Measurements from ENCODE around the gene STYK1. TPM values are rescaled to one million over a fixed set of nuclear protein-coding genes. Genes with fewer than 3 reads are reported as not detected.

Gene STYK1
- total and polyA plus RNA-seq, 4 experiments from 2014 or later: not detected

- Mint-ChIP-seq H3K36me3 (no peaks in the 10 kb centered on the region), H3K9me3 (peaks cover 0 to 4% (median 0%) of the 10 kb centered on the region in 8 donors), H3K4me3 (no peak overlapping the region), H3K27me3 (peaks cover 27 to 41% of the 10 kb centered on the region in 2 donors), H3K4me1 (peaks cover 17 to 27% (median 22%) of the 10 kb centered on the region in 4 donors), H3K27ac (peak overlapping the region in 1 of 7 donors; percentile 36)
- H3K27me3 ChIP-seq (ENCODE audit: insufficient read depth, low read length): peaks cover 18% of the 10 kb centered on the region
- DNase-seq: no peak
- CTCF ChIA-PET (ENCODE audit: partially characterized antibody): no interaction called here
- no peaks in the 10 kb centered on the region for H3K36me3 ChIP-seq (ENCODE audit: insufficient read depth, low read length)
- no peak overlapping the region for H3K27ac ChIP-seq (ENCODE audit: low read depth, low read length)
- no peak overlapping the region for H3K4me3 ChIP-seq (ENCODE audit: low read length in 2 of 2)
- H3K4me1 ChIP-seq (ENCODE audit: insufficient read depth, low read length): peaks cover 26% of the 10 kb centered on the region
- H3K9me3 ChIP-seq (ENCODE audit: control insufficient read depth in 1 of 2, low read length in 2 of 2): no peaks in the 10 kb centered on the region
- intact Hi-C loops (cut with micrococcal nuclease): no loop called here
- POLR2A ChIA-PET (ENCODE audit: partially characterized antibody): no interaction called here
These were observed 44.5 kb upstream of the STYK1 start for GRCh38 chr12:10718279-10718821.

GRCh38 chr12:10717410-10717809, 43.6 kb upstream of the STYK1 start:
- H3K27ac ChIP-seq (ENCODE audit: low read depth, low read length): no peak overlapping the region
- ChIA-PET CTCF (ENCODE audit: partially characterized antibody) (interaction anchor here (1.1 kb wide), 1 partner anchor 33 kb away, joined by 3 read pairs; no protein-coding TSS in a partner anchor), POLR2A (ENCODE audit: partially characterized antibody) (no interaction called here)
- intact Hi-C loops (cut with micrococcal nuclease): no loop called here
- H3K4me3 ChIP-seq (ENCODE audit: low read length in 2 of 2): no peak overlapping the region
- H3K36me3 Mint-ChIP-seq: no peaks in the 10 kb centered on the region
- no peak overlapping the region for H3K27ac Mint-ChIP-seq
- H3K4me3 Mint-ChIP-seq: no peak overlapping the region
- no peaks in the 10 kb centered on the region for H3K36me3 ChIP-seq (ENCODE audit: insufficient read depth, low read length)
- H3K4me1 Mint-ChIP-seq: peaks cover 17 to 25% (median 21%) of the 10 kb centered on the region in 4 donors
- no peak for DNase-seq
- H3K27me3 ChIP-seq (ENCODE audit: insufficient read depth, low read length): peaks cover 18% of the 10 kb centered on the region
- no peaks in the 10 kb centered on the region for H3K9me3 ChIP-seq (ENCODE audit: control insufficient read depth in 1 of 2, low read length in 2 of 2)
- peaks cover 26 to 44% of the 10 kb centered on the region in 2 donors for H3K27me3 Mint-ChIP-seq
- peaks cover 25% of the 10 kb centered on the region for H3K4me1 ChIP-seq (ENCODE audit: insufficient read depth, low read length)
- H3K9me3 Mint-ChIP-seq: peaks cover 0 to 4% (median 0%) of the 10 kb centered on the region in 8 donors

DNA sequence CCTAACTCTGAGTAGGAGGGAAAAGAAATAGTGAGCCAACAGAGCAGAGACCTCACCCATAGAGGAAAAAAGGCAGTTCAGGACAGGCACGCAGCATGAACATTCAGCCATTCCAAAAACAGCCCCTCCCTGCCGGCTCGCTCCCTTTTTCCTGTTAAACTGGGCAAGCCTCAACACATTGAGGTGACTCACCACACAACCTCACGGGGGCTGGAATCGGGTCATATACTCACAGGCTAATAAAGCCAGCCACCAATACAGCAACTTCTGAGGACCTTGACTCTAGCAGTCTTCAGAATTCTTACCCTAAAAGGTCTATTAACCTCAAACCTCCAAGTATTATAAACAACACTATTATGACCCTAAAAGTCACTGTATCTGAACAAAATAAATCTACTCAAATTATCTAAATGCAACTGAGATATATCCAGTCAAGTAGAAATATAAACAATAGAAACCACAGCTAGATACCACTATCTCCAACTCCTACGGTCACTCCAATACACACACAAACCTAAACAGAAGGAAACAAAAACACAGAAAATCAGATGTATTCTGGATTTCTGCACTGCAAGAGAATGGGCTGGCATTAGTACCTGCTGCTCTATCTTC, 43.0 kb upstream of the STYK1 start:
- no peak overlapping the region for H3K27ac ChIP-seq (ENCODE audit: low read depth, low read length)
- DNase-seq: no peak
- H3K36me3 ChIP-seq (ENCODE audit: insufficient read depth, low read length): no peaks in the 10 kb centered on the region
- H3K4me1 ChIP-seq (ENCODE audit: insufficient read depth, low read length): peaks cover 19% of the 10 kb centered on the region
- Mint-ChIP-seq H3K9me3 (peaks cover 0 to 3% (median 0%) of the 10 kb centered on the region in 8 donors), H3K36me3 (no peaks in the 10 kb centered on the region), H3K4me3 (no peak overlapping the region), H3K27ac (no peak overlapping the region), H3K27me3 (peaks cover 20 to 39% of the 10 kb centered on the region in 2 donors), H3K4me1 (peaks cover 12 to 19% (median 15%) of the 10 kb centered on the region in 4 donors)
- POLR2A ChIA-PET (ENCODE audit: partially characterized antibody): no interaction called here
- H3K27me3 ChIP-seq (ENCODE audit: insufficient read depth, low read length): peaks cover 12% of the 10 kb centered on the region
- CTCF ChIA-PET (ENCODE audit: partially characterized antibody): interaction anchor here (1.1 kb wide), 1 partner anchor 33 kb away, joined by 3 read pairs; no protein-coding TSS in a partner anchor
- intact Hi-C loops (cut with micrococcal nuclease): no loop called here
- no peak overlapping the region for H3K4me3 ChIP-seq (ENCODE audit: low read length in 2 of 2)
- no peaks in the 10 kb centered on the region for H3K9me3 ChIP-seq (ENCODE audit: control insufficient read depth in 1 of 2, low read length in 2 of 2)

DNA sequence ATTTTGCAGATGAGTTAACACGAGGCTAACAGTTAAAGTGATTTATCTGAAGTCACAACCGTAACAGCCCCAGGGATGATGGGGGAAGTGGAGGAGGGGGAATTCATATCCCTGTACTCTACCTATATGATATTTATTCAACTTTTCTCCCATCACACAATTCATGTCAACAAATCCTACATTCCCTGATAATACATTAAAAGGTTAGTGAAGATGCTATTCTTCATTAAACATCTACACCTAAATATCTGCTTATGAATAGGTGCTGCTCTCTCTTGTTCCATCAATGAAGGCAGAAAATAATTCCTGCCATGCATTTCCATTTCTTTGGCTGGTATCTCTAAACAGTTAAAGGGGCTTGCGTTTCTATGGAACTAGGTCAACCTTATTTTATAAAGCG, 42.4 kb upstream of the STYK1 start:
- peaks cover 18 to 37% of the 10 kb centered on the region in 2 donors for H3K27me3 Mint-ChIP-seq
- no peak overlapping the region for H3K27ac Mint-ChIP-seq
- H3K4me1 Mint-ChIP-seq: peaks cover 10 to 14% (median 12%) of the 10 kb centered on the region in 4 donors
- H3K27ac ChIP-seq (ENCODE audit: low read depth, low read length): no peak overlapping the region
- intact Hi-C loops (cut with micrococcal nuclease): no loop called here
- no peak overlapping the region for H3K4me3 Mint-ChIP-seq
- DNase-seq: no peak
- H3K4me3 ChIP-seq (ENCODE audit: low read length in 2 of 2): no peak overlapping the region
- no peaks in the 10 kb centered on the region for H3K36me3 Mint-ChIP-seq
- no peaks in the 10 kb centered on the region for H3K9me3 ChIP-seq (ENCODE audit: control insufficient read depth in 1 of 2, low read length in 2 of 2)
- H3K9me3 Mint-ChIP-seq: no peaks in the 10 kb centered on the region
- H3K27me3 ChIP-seq (ENCODE audit: insufficient read depth, low read length): peaks cover 6% of the 10 kb centered on the region
- CTCF ChIA-PET (ENCODE audit: partially characterized antibody): no interaction called here
- no peaks in the 10 kb centered on the region for H3K36me3 ChIP-seq (ENCODE audit: insufficient read depth, low read length)
- POLR2A ChIA-PET (ENCODE audit: partially characterized antibody): no interaction called here
- peaks cover 14% of the 10 kb centered on the region for H3K4me1 ChIP-seq (ENCODE audit: insufficient read depth, low read length)

GRCh38 chr12:10715491-10715890, 41.6 kb upstream of the STYK1 start:
- Mint-ChIP-seq H3K27ac (peak overlapping the region in 1 of 7 donors; percentile 10), H3K4me1 (peaks cover 8 to 10% (median 9%) of the 10 kb centered on the region in 4 donors), H3K4me3 (peak overlapping the region in 4 of 8 donors; percentile 3 to 27 (median 20)), H3K9me3 (no peaks in the 10 kb centered on the region), H3K27me3 (peaks cover 13 to 32% of the 10 kb centered on the region in 2 donors), H3K36me3 (no peaks in the 10 kb centered on the region)
- intact Hi-C loops (cut with micrococcal nuclease): no loop called here
- Histone ChIP-seq H3K4me1 (ENCODE audit: insufficient read depth, low read length) (peaks cover 11% of the 10 kb centered on the region), H3K36me3 (ENCODE audit: insufficient read depth, low read length) (no peaks in the 10 kb centered on the region), H3K27ac (ENCODE audit: low read depth, low read length) (no peak overlapping the region), H3K4me3 (ENCODE audit: low read length in 2 of 2) (no peak overlapping the region), H3K9me3 (ENCODE audit: control insufficient read depth in 1 of 2, low read length in 2 of 2) (no peaks in the 10 kb centered on the region), H3K27me3 (ENCODE audit: insufficient read depth, low read length) (peaks cover 6% of the 10 kb centered on the region)
- ChIA-PET POLR2A (ENCODE audit: partially characterized antibody) (no interaction called here), CTCF (ENCODE audit: partially characterized antibody) (no interaction called here)
- peak; percentile 18 to 43 (median 38) for DNase-seq

DNA sequence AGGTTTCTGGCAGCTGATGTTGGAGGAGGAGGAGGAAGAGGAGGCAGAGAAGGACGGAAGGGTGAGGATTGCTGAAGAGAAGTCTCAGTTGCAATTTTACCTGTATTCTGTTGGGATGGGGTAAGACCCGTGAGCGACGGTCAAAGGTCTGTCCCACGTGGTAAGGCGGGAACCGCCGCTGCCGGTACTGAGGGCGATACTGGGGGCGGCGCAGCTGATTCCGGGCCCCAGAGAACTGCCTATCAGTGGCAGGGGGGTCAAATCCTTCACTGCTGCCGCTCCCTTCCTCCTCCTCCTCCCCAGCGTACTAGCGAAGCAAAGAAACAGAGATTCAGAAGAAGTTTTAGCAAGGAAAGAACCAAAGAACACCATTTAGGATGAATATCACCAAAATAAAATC, 36.0 kb upstream of the STYK1 start:
- H3K9me3 ChIP-seq (ENCODE audit: control insufficient read depth in 1 of 2, low read length in 2 of 2): no peaks in the 10 kb centered on the region
- H3K4me1 Mint-ChIP-seq: no peaks in the 10 kb centered on the region
- peaks cover 10 to 26% of the 10 kb centered on the region in 2 donors for H3K27me3 Mint-ChIP-seq
- no peak overlapping the region for H3K4me3 Mint-ChIP-seq
- intact Hi-C loops (cut with micrococcal nuclease): no loop called here
- no peaks in the 10 kb centered on the region for H3K4me1 ChIP-seq (ENCODE audit: insufficient read depth, low read length)
- H3K4me3 ChIP-seq (ENCODE audit: low read length in 2 of 2): no peak overlapping the region
- DNase-seq: no peak
- H3K27ac Mint-ChIP-seq: no peak overlapping the region
- no peaks in the 10 kb centered on the region for H3K9me3 Mint-ChIP-seq
- H3K36me3 Mint-ChIP-seq: no peaks in the 10 kb centered on the region
- no peak overlapping the region for H3K27ac ChIP-seq (ENCODE audit: low read depth, low read length)
- ChIA-PET POLR2A (ENCODE audit: partially characterized antibody) (no interaction called here), CTCF (ENCODE audit: partially characterized antibody) (no interaction called here)
- no peaks in the 10 kb centered on the region for H3K27me3 ChIP-seq (ENCODE audit: insufficient read depth, low read length)
- H3K36me3 ChIP-seq (ENCODE audit: insufficient read depth, low read length): no peaks in the 10 kb centered on the region

- Histone ChIP-seq H3K27me3 (ENCODE audit: insufficient read depth, low read length) (no peaks in the 10 kb centered on the region), H3K4me3 (ENCODE audit: low read length in 2 of 2) (no peak overlapping the region), H3K4me1 (ENCODE audit: insufficient read depth, low read length) (no peaks in the 10 kb centered on the region), H3K9me3 (ENCODE audit: control insufficient read depth in 1 of 2, low read length in 2 of 2) (no peaks in the 10 kb centered on the region), H3K36me3 (ENCODE audit: insufficient read depth, low read length) (no peaks in the 10 kb centered on the region), H3K27ac (ENCODE audit: low read depth, low read length) (no peak overlapping the region)
- H3K9me3 Mint-ChIP-seq: no peaks in the 10 kb centered on the region
- ChIA-PET CTCF (ENCODE audit: partially characterized antibody) (no interaction called here), POLR2A (ENCODE audit: partially characterized antibody) (no interaction called here)
- no peak overlapping the region for H3K4me3 Mint-ChIP-seq
- no peak for DNase-seq
- peaks cover 10 to 26% of the 10 kb centered on the region in 2 donors for H3K27me3 Mint-ChIP-seq
- H3K36me3 Mint-ChIP-seq: no peaks in the 10 kb centered on the region
- H3K27ac Mint-ChIP-seq: no peak overlapping the region
- intact Hi-C loops (cut with micrococcal nuclease): no loop called here
- H3K4me1 Mint-ChIP-seq: no peaks in the 10 kb centered on the region
These were observed 35.0 kb upstream of the STYK1 start for GRCh38 chr12:10708862-10709261.

Data from CD4-positive, alpha-beta memory T cell (primary cell).